Small intestine (tissue), 7 donors: Measurements from ENCODE around the gene USH1C. TPM values are rescaled to one million over a fixed set of nuclear protein-coding genes. Genes with fewer than 3 reads are reported as not detected.

Experiments
- DNase-seq, 2 donors: peaks; one replicate each; pipeline versions ENCODE4 v3.0.0 to v3.0.0-alpha.2; 2013
- FAIRE-seq: peaks from 2 replicates; lab custom pipeline; 2012; peaks lifted over from hg19 to GRCh38; lab: Jason Lieb, UNC
- H3K27ac ChIP-seq, 3 donors: one replicate each; pipeline ENCODE4 v1.5.1; 2013; ENCODE audit warnings: low read length in 2 of 3, mild to moderate bottlenecking in 2 of 3, control low read depth in 1 of 3, inconsistent platforms in 1 of 3, low read depth in 1 of 3, moderate library complexity in 1 of 3
- H3K27me3 ChIP-seq, 3 donors: one replicate each; pipeline ENCODE4 v1.6.1; 2013; ENCODE audit warnings: low read length in 3 of 3, inconsistent platforms in 1 of 3; ENCODE audit not compliant: control insufficient read depth in 3 of 3, insufficient read depth in 3 of 3
- H3K36me3 ChIP-seq, 3 donors: one replicate each; pipeline ENCODE4 v1.6.1; 2013; ENCODE audit warnings: low read length in 3 of 3, inconsistent platforms in 1 of 3, low read depth in 1 of 3, mild to moderate bottlenecking in 1 of 3, moderate library complexity in 1 of 3; ENCODE audit not compliant: control insufficient read depth in 3 of 3, insufficient read depth in 2 of 3
- H3K4me1 ChIP-seq, 3 donors: one replicate each; pipeline ENCODE4 v1.6.1; 2013; ENCODE audit warnings: low read length in 2 of 3, inconsistent platforms in 1 of 3, low read depth in 1 of 3, mild to moderate bottlenecking in 1 of 3, moderate library complexity in 1 of 3; ENCODE audit not compliant: control insufficient read depth in 3 of 3, insufficient read depth in 2 of 3
- H3K4me3 ChIP-seq, 3 donors: one replicate each; pipeline ENCODE4 v1.5.1; 2013; ENCODE audit warnings: low read length in 3 of 3, control low read depth in 1 of 3, inconsistent platforms in 1 of 3, low read depth in 1 of 3, mild to moderate bottlenecking in 1 of 3, moderate library complexity in 1 of 3
- H3K9me3 ChIP-seq, 2 donors: one replicate each; pipeline ENCODE4 v1.6.1; 2013; ENCODE audit warnings: low read depth in 1 of 2, low read length in 1 of 2; ENCODE audit not compliant: control insufficient read depth in 2 of 2, insufficient read depth in 1 of 2
- WGBS, 3 donors: extraction: QIAGEN DNeasy Blood & Tissue Kit; methylation state at CpG; one replicate each; pipeline ENCODE4 v1.1.7; 2013; 5-methylcytosine and 5-hydroxymethylcytosine counted together
- polyA plus RNA-seq, 4 donors: library from polyadenylated mRNA; stranded (reverse) in 3 of 4; unstranded in 1 of 4; fragments of 200-250 nt in 3 of 4; fragments of 120-200 nt in 1 of 4; gene quantifications; one replicate each; pipeline versions ENCODE4 v1.2.1 to v1.2.3, GENCODE V29; 2013
- donor health status: healthy with polysubstance abuse.
- donor health status: control.
- donor health status: control.
- donor health status: Bipolar disorder and iron deficiency.
- donor health status: healthy.

The USH1C gene
- polyA plus RNA-seq, 4 donors = 86.2 to 309 (median 297) TPM

- DNase-seq = no peak
- no peak overlapping the region for H3K27ac ChIP-seq
- WGBS, 3 donors = 42 to 48% (median 43%) methylated on average over 8 of the region's 8 CpGs
- no peaks in the 10 kb centered on the region for H3K9me3 ChIP-seq
- no peak overlapping the region for H3K4me3 ChIP-seq
- FAIRE-seq = no peak
- no peaks in the 10 kb centered on the region for H3K36me3 ChIP-seq
- H3K4me1 ChIP-seq = no peaks in the 10 kb centered on the region
- peaks cover 0 to 18% (median 0%) of the 10 kb centered on the region in 3 donors for H3K27me3 ChIP-seq
These were observed 85.9 kb downstream of the USH1C start for GRCh38 chr11:17458268-17458667.

- Histone ChIP-seq H3K4me3 (no peak overlapping the region), H3K4me1 (no peaks in the 10 kb centered on the region), H3K9me3 (no peaks in the 10 kb centered on the region), H3K27me3 (peaks cover 0 to 18% (median 0%) of the 10 kb centered on the region in 3 donors), H3K36me3 (no peaks in the 10 kb centered on the region), H3K27ac (no peak overlapping the region)
- DNase-seq (no peak), FAIRE-seq (no peak)
- WGBS, 3 donors = 54 to 64% (median 55%) methylated on average over 8 of the region's 8 CpGs
These were observed 86.6 kb downstream of the USH1C start for GRCh38 chr11:17457396-17458173.

- DNase-seq = no peak
- no peaks in the 10 kb centered on the region for H3K4me1 ChIP-seq
- 72 to 89% (median 79%) methylated on average over 2 of the region's 2 CpGs for WGBS, 3 donors
- no peak for FAIRE-seq
- H3K27ac ChIP-seq = no peak overlapping the region
- H3K27me3 ChIP-seq = peaks cover 0 to 10% (median 0%) of the 10 kb centered on the region in 3 donors
- H3K36me3 ChIP-seq = no peaks in the 10 kb centered on the region
- no peak overlapping the region for H3K4me3 ChIP-seq
- no peaks in the 10 kb centered on the region for H3K9me3 ChIP-seq
These were observed 91.5 kb downstream of the USH1C start for GRCh38 chr11:17452668-17453067.

GRCh38 chr11:17449158-17449557, 95.1 kb downstream of the USH1C start:
- Histone ChIP-seq H3K27ac (no peak overlapping the region), H3K9me3 (no peaks in the 10 kb centered on the region), H3K4me3 (no peak overlapping the region), H3K27me3 (peaks cover 0 to 4% (median 0%) of the 10 kb centered on the region in 3 donors), H3K36me3 (no peaks in the 10 kb centered on the region), H3K4me1 (no peaks in the 10 kb centered on the region)
- DNase-seq (no peak), FAIRE-seq (no peak)
- WGBS, 3 donors = 82 to 91% (median 83%) methylated on average over 8 of the region's 8 CpGs

- Histone ChIP-seq H3K36me3 (no peaks in the 10 kb centered on the region), H3K9me3 (no peaks in the 10 kb centered on the region), H3K4me1 (no peaks in the 10 kb centered on the region), H3K27ac (no peak overlapping the region), H3K4me3 (no peak overlapping the region), H3K27me3 (peaks cover 0 to 5% (median 4%) of the 10 kb centered on the region in 3 donors)
- FAIRE-seq = no peak
- no peak for DNase-seq
- WGBS, 3 donors = 76 to 82% (median 79%) methylated on average over 2 of the region's 2 CpGs
These were observed 97.7 kb downstream of the USH1C start for GRCh38 chr11:17446482-17446881.

- Histone ChIP-seq H3K36me3 (no peaks in the 10 kb centered on the region), H3K27me3 (peaks cover 0 to 5% (median 4%) of the 10 kb centered on the region in 3 donors), H3K4me3 (no peak overlapping the region), H3K27ac (no peak overlapping the region), H3K4me1 (no peaks in the 10 kb centered on the region), H3K9me3 (no peaks in the 10 kb centered on the region)
- WGBS, 3 donors = 67 to 73% (median 73%) methylated on average over 5 of the region's 5 CpGs
- FAIRE-seq (no peak), DNase-seq (no peak)
These were observed 98.9 kb downstream of the USH1C start for GRCh38 chr11:17445240-17445795.

- DNase-seq (no peak), FAIRE-seq (no peak)
- H3K27me3 ChIP-seq = peaks cover 0 to 6% (median 4%) of the 10 kb centered on the region in 3 donors
- no peak overlapping the region for H3K27ac ChIP-seq
- H3K36me3 ChIP-seq = no peaks in the 10 kb centered on the region
- no peak overlapping the region for H3K4me3 ChIP-seq
- WGBS, 3 donors = 88 to 98% (median 89%) methylated on average over 2 of the region's 2 CpGs
- no peaks in the 10 kb centered on the region for H3K9me3 ChIP-seq
- peaks cover 0 to 8% (median 0%) of the 10 kb centered on the region in 3 donors for H3K4me1 ChIP-seq
These were observed 100.1 kb downstream of the USH1C start for GRCh38 chr11:17443926-17444690.
